Prostate gland (tissue), 2 donors: Measurements from ENCODE around the gene GALNT13.

Source experiments
- CTCF ChIP-seq, 4 experiments: fragments of 200-600 bp in 2 of 4; fragments of 450-650 bp in 2 of 4; sonication (generic) in 2 of 4; IDR thresholded peaks; 1 replicate in 3 of 4; 2 replicates in 1 of 4; pipeline ENCODE4 v1.5.1; 2016 to 2019; ENCODE audit warnings: antibody characterized with exemption in 4 of 4, mild to moderate bottlenecking in 2 of 4, moderate library complexity in 2 of 4
- POLR2AphosphoS5 ChIP-seq: sonication (generic); formaldehyde crosslinking; IDR thresholded peaks from one replicate; pipeline ENCODE4 v1.6.1; 2017; ENCODE audit warnings: antibody characterized with exemption

GRCh38 chr2:153917570-153917969 lies 45.8 kb downstream of the GALNT13 start:
- TF ChIP-seq CTCF (IDR thresholded peaks at IDR 0.05) (no peak), POLR2AphosphoS5 (no peak)
